Liver (tissue), 9 donors: ENCODE results near the gene ZNF582. TPM values are rescaled to one million over a fixed set of nuclear protein-coding genes. Genes with fewer than 3 reads are reported as not detected.

Experiments used
- DNase-seq: peaks from one replicate; pipeline ENCODE4 v3.0.0-alpha.2; 2017; ENCODE audit warnings: low spot score
- H3K27ac ChIP-seq, 2 donors: one replicate each; pipeline ENCODE4 v1.7.0; 2013; ENCODE audit warnings: inconsistent platforms in 2 of 2, low read length in 2 of 2, control low read depth in 1 of 2, low read depth in 1 of 2, mild to moderate bottlenecking in 1 of 2
- H3K27me3 ChIP-seq, 4 donors: one replicate each; pipeline versions ENCODE4 v1.6.1 to v1.7.0; 2013; ENCODE audit warnings: low read length in 3 of 4, inconsistent platforms in 1 of 4, mild to moderate bottlenecking in 1 of 4, moderate library complexity in 1 of 4; ENCODE audit not compliant: control insufficient read depth in 4 of 4, insufficient read depth in 4 of 4
- H3K36me3 ChIP-seq, 4 donors: one replicate each; pipeline versions ENCODE4 v1.6.1 to v1.7.0; 2013; ENCODE audit warnings: low read length in 3 of 4, mild to moderate bottlenecking in 3 of 4, low read depth in 1 of 4, moderate library complexity in 1 of 4; ENCODE audit not compliant: control insufficient read depth in 4 of 4, insufficient read depth in 3 of 4
- H3K4me1 ChIP-seq, 4 donors: one replicate each; pipeline versions ENCODE4 v1.6.1 to v1.7.0; 2013; ENCODE audit warnings: low read length in 3 of 4, mild to moderate bottlenecking in 3 of 4, moderate library complexity in 1 of 4; ENCODE audit not compliant: control insufficient read depth in 4 of 4, insufficient read depth in 4 of 4
- H3K4me3 ChIP-seq, 3 donors: one replicate each; pipeline versions ENCODE4 v1.6.1 to v1.7.0; 2013; ENCODE audit warnings: low read length in 3 of 3, control low read depth in 1 of 3, low read depth in 1 of 3, mild to moderate bottlenecking in 1 of 3
- H3K9ac ChIP-seq, 2 donors: one replicate each; pipeline ENCODE4 v1.7.0; 2013; ENCODE audit warnings: low read length in 2 of 2, mild to moderate bottlenecking in 2 of 2, moderate library complexity in 2 of 2, control low read depth in 1 of 2, low read depth in 1 of 2
- H3K9me3 ChIP-seq, 4 donors: one replicate each; pipeline versions ENCODE4 v1.6.1 to v1.7.0; 2013; ENCODE audit warnings: low read length in 3 of 4; ENCODE audit not compliant: control insufficient read depth in 4 of 4
- ATF3 ChIP-seq: IDR thresholded peaks from 2 replicates; pipeline ENCODE4 v1.6.1; 2016; ENCODE audit warnings: antibody characterized with exemption
- EGR1 ChIP-seq, 2 donors: IDR thresholded peaks; 2 replicates each; pipeline ENCODE4 v1.6.1; 2016 to 2018; ENCODE audit warnings: antibody characterized with exemption in 2 of 2, low read depth in 2 of 2
- FOXA1 ChIP-seq: IDR thresholded peaks from 2 replicates; pipeline ENCODE4 v1.6.1; 2016; ENCODE audit warnings: antibody characterized with exemption
- FOXA2 ChIP-seq: IDR thresholded peaks from 2 replicates; pipeline ENCODE4 v1.6.1; 2016; ENCODE audit warnings: antibody characterized with exemption
- GABPA ChIP-seq, 2 donors: IDR thresholded peaks in 1 of 2; conservative IDR thresholded peaks in 1 of 2; 2 replicates each; pipeline ENCODE4 v1.6.1; 2016; ENCODE audit warnings: antibody characterized with exemption in 2 of 2, mild to moderate bottlenecking in 1 of 2, moderate library complexity in 1 of 2
- HNF4A ChIP-seq, 2 donors: conservative IDR thresholded peaks; 2 replicates each; pipeline ENCODE4 v1.6.1; 2016; ENCODE audit warnings: antibody characterized with exemption in 2 of 2, mild to moderate bottlenecking in 2 of 2
- HNF4G ChIP-seq: IDR thresholded peaks from 2 replicates; pipeline ENCODE4 v1.6.1; 2016; ENCODE audit warnings: antibody characterized with exemption
- JUND ChIP-seq, 2 donors: IDR thresholded peaks; 2 replicates each; pipeline ENCODE4 v1.6.1; 2016; ENCODE audit warnings: antibody characterized with exemption in 2 of 2
- MAX ChIP-seq: IDR thresholded peaks from 2 replicates; pipeline ENCODE4 v1.6.1; 2016; ENCODE audit warnings: antibody characterized with exemption
- NR2F2 ChIP-seq: IDR thresholded peaks from 2 replicates; pipeline ENCODE4 v1.6.1; 2016; ENCODE audit warnings: antibody characterized with exemption
- RAD21 ChIP-seq, 2 donors: IDR thresholded peaks; 2 replicates each; pipeline ENCODE4 v1.6.1; 2016; ENCODE audit warnings: antibody characterized with exemption in 2 of 2, mild to moderate bottlenecking in 2 of 2
- RXRA ChIP-seq, 2 donors: IDR thresholded peaks; 2 replicates each; pipeline ENCODE4 v1.6.1; 2017 to 2018; ENCODE audit warnings: antibody characterized with exemption in 2 of 2, mild to moderate bottlenecking in 1 of 2
- SP1 ChIP-seq: IDR thresholded peaks from 2 replicates; pipeline ENCODE4 v1.6.1; 2018; ENCODE audit warnings: antibody characterized with exemption, mild to moderate bottlenecking
- TAF1 ChIP-seq: conservative IDR thresholded peaks from 2 replicates; pipeline ENCODE4 v1.6.1; 2016; ENCODE audit warnings: antibody characterized with exemption, mild to moderate bottlenecking
- YY1 ChIP-seq: IDR thresholded peaks from 2 replicates; pipeline ENCODE4 v1.6.1; 2016; ENCODE audit warnings: antibody characterized with exemption, mild to moderate bottlenecking
- ZBTB33 ChIP-seq: IDR thresholded peaks from 2 replicates; pipeline ENCODE4 v1.6.1; 2016; ENCODE audit warnings: antibody characterized with exemption
- WGBS: extraction: QIAGEN DNeasy Blood & Tissue Kit; methylation state at CpG from one replicate; pipeline ENCODE4 v1.1.7; 2013; 5-methylcytosine and 5-hydroxymethylcytosine counted together
- polyA plus RNA-seq, 2 donors: library from polyadenylated mRNA; stranded (reverse) in 1 of 2; unstranded in 1 of 2; fragments of 200-250 nt in 1 of 2; fragments of >200 nt in 1 of 2; fragmentation: Nextera tagmentation in 1 of 2; extraction: Ambion mirVana in 1 of 2; gene quantifications; one replicate each; pipeline versions ENCODE4 v1.2.1 to v1.2.3, GENCODE V29; 2013 to 2015
- total RNA-seq, 2 donors: library from RNA; depleted of rRNA; stranded (reverse); fragments of >200 nt; gene quantifications; one replicate each; pipeline ENCODE4 v1.2.3, GENCODE V29; 2014
- TF ChIP-seq, protein P1 (sequence below): fragments of 150-350 bp; IDR thresholded peaks from 2 replicates; pipeline ENCODE4 v1.5.1; 2017; ENCODE audit warnings: improper control_type of control experiment, low read depth, low read length; ENCODE audit not compliant: missing input control
- TF ChIP-seq, protein P2 (sequence below): IDR thresholded peaks from 2 replicates; pipeline ENCODE4 v1.6.1; 2016; ENCODE audit warnings: antibody characterized with exemption, mild to moderate bottlenecking
- donor health status: healthy.
- donor health status: healthy.
- donor health status: healthy.
- donor health status: healthy.
- donor health status: healthy.

Gene ZNF582
- total and polyA plus RNA-seq, 4 donors = 1.3 to 2.1 (median 1.4) TPM

- under 1% methylated on average over 70 of the region's 70 CpGs for WGBS
- peak; percentile 92 for DNase-seq
- TF ChIP-seq RAD21 (IDR thresholded peaks at IDR 0.05) (no peak), TAF1 (no peak), GABPA (IDR thresholded peaks at IDR 0.05 in 1 of 2, conservative IDR thresholded peaks at IDR 0.05 in 1 of 2) (peak in 1 of 2 donors; percentile 79), MAX (peak; percentile 54), YY1 (peak; percentile 70), ZBTB33 (peak; percentile 81), JUND (IDR thresholded peaks at IDR 0.05) (peak in 1 of 2 donors; percentile 38), RXRA (IDR thresholded peaks at IDR 0.05) (peak in 1 of 2 donors; percentile 44), NR2F2 (no peak), ATF3 (no peak), FOXA1 (peak; percentile 9), FOXA2 (no peak), SP1 (peak; percentile 25), EGR1 (IDR thresholded peaks at IDR 0.05; ENCODE audit: low read depth in 2 of 2) (peak in 1 of 2 donors; percentile 17), HNF4G (no peak), HNF4A (conservative IDR thresholded peaks at IDR 0.05) (peak in 1 of 2 donors; percentile 32)
- TF ChIP-seq, protein P1, sequence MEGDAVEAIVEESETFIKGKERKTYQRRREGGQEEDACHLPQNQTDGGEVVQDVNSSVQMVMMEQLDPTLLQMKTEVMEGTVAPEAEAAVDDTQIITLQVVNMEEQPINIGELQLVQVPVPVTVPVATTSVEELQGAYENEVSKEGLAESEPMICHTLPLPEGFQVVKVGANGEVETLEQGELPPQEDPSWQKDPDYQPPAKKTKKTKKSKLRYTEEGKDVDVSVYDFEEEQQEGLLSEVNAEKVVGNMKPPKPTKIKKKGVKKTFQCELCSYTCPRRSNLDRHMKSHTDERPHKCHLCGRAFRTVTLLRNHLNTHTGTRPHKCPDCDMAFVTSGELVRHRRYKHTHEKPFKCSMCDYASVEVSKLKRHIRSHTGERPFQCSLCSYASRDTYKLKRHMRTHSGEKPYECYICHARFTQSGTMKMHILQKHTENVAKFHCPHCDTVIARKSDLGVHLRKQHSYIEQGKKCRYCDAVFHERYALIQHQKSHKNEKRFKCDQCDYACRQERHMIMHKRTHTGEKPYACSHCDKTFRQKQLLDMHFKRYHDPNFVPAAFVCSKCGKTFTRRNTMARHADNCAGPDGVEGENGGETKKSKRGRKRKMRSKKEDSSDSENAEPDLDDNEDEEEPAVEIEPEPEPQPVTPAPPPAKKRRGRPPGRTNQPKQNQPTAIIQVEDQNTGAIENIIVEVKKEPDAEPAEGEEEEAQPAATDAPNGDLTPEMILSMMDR = peak; percentile 2
- TF ChIP-seq, protein P2, sequence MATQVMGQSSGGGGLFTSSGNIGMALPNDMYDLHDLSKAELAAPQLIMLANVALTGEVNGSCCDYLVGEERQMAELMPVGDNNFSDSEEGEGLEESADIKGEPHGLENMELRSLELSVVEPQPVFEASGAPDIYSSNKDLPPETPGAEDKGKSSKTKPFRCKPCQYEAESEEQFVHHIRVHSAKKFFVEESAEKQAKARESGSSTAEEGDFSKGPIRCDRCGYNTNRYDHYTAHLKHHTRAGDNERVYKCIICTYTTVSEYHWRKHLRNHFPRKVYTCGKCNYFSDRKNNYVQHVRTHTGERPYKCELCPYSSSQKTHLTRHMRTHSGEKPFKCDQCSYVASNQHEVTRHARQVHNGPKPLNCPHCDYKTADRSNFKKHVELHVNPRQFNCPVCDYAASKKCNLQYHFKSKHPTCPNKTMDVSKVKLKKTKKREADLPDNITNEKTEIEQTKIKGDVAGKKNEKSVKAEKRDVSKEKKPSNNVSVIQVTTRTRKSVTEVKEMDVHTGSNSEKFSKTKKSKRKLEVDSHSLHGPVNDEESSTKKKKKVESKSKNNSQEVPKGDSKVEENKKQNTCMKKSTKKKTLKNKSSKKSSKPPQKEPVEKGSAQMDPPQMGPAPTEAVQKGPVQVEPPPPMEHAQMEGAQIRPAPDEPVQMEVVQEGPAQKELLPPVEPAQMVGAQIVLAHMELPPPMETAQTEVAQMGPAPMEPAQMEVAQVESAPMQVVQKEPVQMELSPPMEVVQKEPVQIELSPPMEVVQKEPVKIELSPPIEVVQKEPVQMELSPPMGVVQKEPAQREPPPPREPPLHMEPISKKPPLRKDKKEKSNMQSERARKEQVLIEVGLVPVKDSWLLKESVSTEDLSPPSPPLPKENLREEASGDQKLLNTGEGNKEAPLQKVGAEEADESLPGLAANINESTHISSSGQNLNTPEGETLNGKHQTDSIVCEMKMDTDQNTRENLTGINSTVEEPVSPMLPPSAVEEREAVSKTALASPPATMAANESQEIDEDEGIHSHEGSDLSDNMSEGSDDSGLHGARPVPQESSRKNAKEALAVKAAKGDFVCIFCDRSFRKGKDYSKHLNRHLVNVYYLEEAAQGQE = peak; percentile 58
- Histone ChIP-seq H3K27ac (peak within 1 kb of the TSS; percentile 97), H3K36me3 (peaks cover 8 to 33% (median 27%) of the 10 kb centered on the region in 4 donors), H3K4me1 (peaks cover 0 to 16% (median 8%) of the 10 kb centered on the region in 4 donors), H3K27me3 (no peaks in the 10 kb centered on the region), H3K4me3 (peak within 1 kb of the TSS; percentile 60 to 94 (median 91)), H3K9me3 (peaks cover 10 to 52% (median 44%) of the 10 kb centered on the region in 4 donors), H3K9ac (peak within 1 kb of the TSS; percentile 57 to 83)
Measured at GRCh38 chr19:56403764-56404704, 10.7 kb upstream of the ZNF582 start, which contains the start of gene ZNF583. Gene ZNF583, plus strand, starts transcription at chr19:56404332. Its CDS starts 2,783 bp downstream, at chr19:56407115.
